GM23248 (cell line): Measurements from ENCODE around the gene CD68. TPM values are rescaled to one million over a fixed set of nuclear protein-coding genes. Genes with fewer than 3 reads are reported as not detected.

Source experiments
- DNase-seq: peaks from one replicate; pipeline ENCODE4 v3.0.0-alpha.2; 2015
- H2AFZ ChIP-seq: fragments of 200-600 bp; sonication (generic); 2 replicates; pipeline ENCODE4 v1.6.1; 2016; ENCODE audit warnings: antibody characterized with exemption
- H3F3A ChIP-seq: fragments of 200-600 bp; sonication (generic); 2 replicates; pipeline ENCODE4 v1.6.1; 2016; ENCODE audit warnings: mild to moderate bottlenecking, antibody characterized with exemption, mixed run types; ENCODE audit not compliant: insufficient read depth
- H3K27ac ChIP-seq: fragments of 200-600 bp; sonication (generic); 2 replicates; pipeline ENCODE4 v1.5.1; 2016; ENCODE audit warnings: mild to moderate bottlenecking
- H3K27me3 ChIP-seq: fragments of 200-600 bp; sonication (generic); replicated peaks from 2 replicates; pipeline ENCODE4 v1.6.1; 2016; ENCODE audit warnings: mild to moderate bottlenecking; ENCODE audit not compliant: insufficient read depth
- H3K36me3 ChIP-seq: fragments of 200-600 bp; sonication (generic); 2 replicates; pipeline ENCODE4 v1.6.1; 2016; ENCODE audit warnings: low read depth, mild to moderate bottlenecking
- H3K4me1 ChIP-seq: fragments of 200-600 bp; sonication (generic); 2 replicates; pipeline ENCODE4 v1.6.1; 2016; ENCODE audit warnings: mild to moderate bottlenecking; ENCODE audit not compliant: insufficient read depth
- H3K4me2 ChIP-seq: fragments of 200-600 bp; sonication (generic); one replicate; pipeline ENCODE4 v1.6.1; 2016; ENCODE audit warnings: mild to moderate bottlenecking; ENCODE audit not compliant: unreplicated experiment
- H3K4me3 ChIP-seq: fragments of 200-600 bp; sonication (generic); 2 replicates; pipeline ENCODE4 v1.5.1; 2016; ENCODE audit warnings: mild to moderate bottlenecking
- H3K79me2 ChIP-seq: fragments of 200-600 bp; sonication (generic); 2 replicates; pipeline ENCODE4 v1.6.1; 2016; ENCODE audit warnings: mild to moderate bottlenecking; ENCODE audit not compliant: insufficient read depth
- H3K9ac ChIP-seq: fragments of 200-600 bp; sonication (generic); 2 replicates; pipeline ENCODE4 v1.6.1; 2016; ENCODE audit warnings: mild to moderate bottlenecking
- H3K9me2 ChIP-seq: fragments of 200-600 bp; sonication (generic); 2 replicates; pipeline ENCODE4 v1.6.1; 2016; ENCODE audit warnings: mixed run types, mild to moderate bottlenecking, moderate library complexity; ENCODE audit not compliant: insufficient read depth
- H3K9me3 ChIP-seq: fragments of 200-600 bp; sonication (generic); one replicate; pipeline ENCODE4 v1.6.1; 2017; ENCODE audit warnings: low read depth
- H4K20me1 ChIP-seq: fragments of 200-600 bp; sonication (generic); 2 replicates; pipeline ENCODE4 v1.6.0; 2016; ENCODE audit not compliant: insufficient read depth
- EZH2 ChIP-seq: fragments of 200-600 bp; sonication (generic); IDR thresholded peaks from 2 replicates; pipeline ENCODE4 v1.6.1; 2018; ENCODE audit warnings: antibody characterized with exemption, mild to moderate bottlenecking; ENCODE audit not compliant: insufficient read depth, poor library complexity, severe bottlenecking
- EZH2phosphoT487 ChIP-seq: fragments of 200-600 bp; sonication (generic); IDR thresholded peaks from 2 replicates; pipeline ENCODE4 v1.6.1; 2018; ENCODE audit warnings: antibody characterized with exemption, moderate library complexity, mild to moderate bottlenecking, low read depth; ENCODE audit not compliant: insufficient read depth
- WGBS, 2 experiments: methylation state at CpG; one replicate each; pipeline ENCODE4 v1.1.6; 2015 to 2017; ENCODE audit warnings: low lambda C conversion rate in 2 of 2, low coverage in 1 of 2; ENCODE audit errors: missing lambda C conversion rate in 2 of 2; 5-methylcytosine and 5-hydroxymethylcytosine counted together
- in situ Hi-C: fragments of 300-500 bp; cut with MboI; formaldehyde crosslinking; loops from 2 replicates; pipeline ENCODE4 v1.15.0; 2020
- polyA plus RNA-seq: library from polyadenylated mRNA; unstranded; fragments of >200 nt; fragmentation: Nextera tagmentation; extraction: Ambion mirVana; gene quantifications from 2 replicates; pipeline ENCODE4 v1.2.1, GENCODE V29; 2016
- total RNA-seq: library from RNA; depleted of rRNA; stranded (reverse); fragments of >200 nt; shearing (Covaris generic); gene quantifications from 2 replicates; pipeline ENCODE4 v1.2.3, GENCODE V29; 2014

The CD68 gene
- total and polyA plus RNA-seq, 2 experiments from 2014 or later = 55.0 to 84.5 TPM

DNA sequence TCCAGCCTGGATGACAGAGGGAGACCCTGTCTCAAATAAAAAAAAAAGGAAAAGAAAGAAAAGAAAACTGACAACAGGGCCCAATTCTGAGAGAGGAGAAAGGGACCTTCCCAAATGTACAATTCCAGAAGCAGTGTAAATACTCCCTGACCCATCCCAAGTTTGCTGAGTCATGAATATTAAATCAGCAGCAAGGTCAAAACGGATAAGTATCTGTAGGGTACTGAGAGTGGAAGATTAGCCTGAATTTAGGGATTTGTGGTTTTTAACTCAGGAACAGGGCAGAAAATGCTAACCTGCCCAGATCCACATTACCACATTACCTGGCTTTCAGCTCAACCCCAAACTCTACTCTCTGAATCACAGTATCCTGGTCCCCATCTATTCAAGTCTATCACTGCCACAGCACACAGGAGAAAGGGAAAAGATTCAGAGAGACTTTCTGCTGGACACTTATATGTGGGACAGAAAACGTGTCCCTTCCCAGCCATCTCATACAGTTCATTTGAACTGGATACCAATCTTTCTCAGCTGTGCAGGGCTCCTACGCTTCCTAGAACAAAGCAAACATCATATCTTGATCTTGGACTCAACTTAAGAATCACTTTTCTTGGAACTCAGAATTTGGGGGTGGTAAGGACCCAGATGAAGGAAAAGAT lies 32.3 kb downstream of the CD68 start:
- no peak for DNase-seq
- TF ChIP-seq EZH2 = no peak
- no peak for TF ChIP-seq EZH2phosphoT487
- Histone ChIP-seq H3K79me2 (peaks cover 76% of the 10 kb centered on the region), H3K9me3 (no peaks in the 10 kb centered on the region), H3K36me3 (0 out of 2 replicates have a peak, but pooled peaks cover 9% of the 10 kb centered on the region), H3K4me1 (peaks cover 26% of the 10 kb centered on the region), H3K4me2 (peak overlapping the region; percentile 51), H4K20me1 (no peaks in the 10 kb centered on the region; the same call in 1 of the 2 replicates), H3K4me3 (peak overlapping the region; percentile 40), H3K27ac (no peak overlapping the region), H3K27me3 (no peaks in the 10 kb centered on the region), H3F3A (0 out of 2 replicates have a peak, but pooled peaks cover 6% of the 10 kb centered on the region), H2AFZ (no peak overlapping the region), H3K9me2 (no peaks in the 10 kb centered on the region), H3K9ac (peak overlapping the region; percentile 25; the same call in 1 of the 2 replicates)
- in situ Hi-C loops = no loop called here
- WGBS, 2 experiments = 92% methylated on average over 3 of the region's 3 CpGs

DNA sequence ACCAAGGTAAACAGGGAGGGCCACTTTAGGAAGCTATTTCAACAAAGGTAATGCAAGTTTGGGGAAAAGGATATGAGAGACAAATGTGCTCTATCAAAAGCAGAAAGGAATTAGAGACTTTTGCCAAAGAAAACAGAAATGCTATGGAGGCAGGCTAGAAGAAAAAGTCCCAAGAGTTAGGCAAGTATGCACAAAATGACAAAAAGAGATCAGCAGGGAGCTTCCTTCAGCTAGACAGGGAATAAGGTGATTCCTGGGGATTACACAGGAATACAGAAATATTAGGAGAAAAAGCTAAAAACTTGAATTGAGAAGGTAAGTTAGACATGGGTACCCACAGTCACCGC lies 32.8 kb downstream of the CD68 start:
- 96 to 100% methylated on average over 1 of the region's 1 CpG for WGBS, 2 experiments

GRCh38 chr17:7613769-7614424 lies 34.5 kb downstream of the CD68 start:
- H3F3A ChIP-seq = 0 out of 2 replicates have a peak, but pooled peaks cover 6% of the 10 kb centered on the region
- peak overlapping the region; percentile 82 for H3K27ac ChIP-seq
- H3K36me3 ChIP-seq = 0 out of 2 replicates have a peak, but pooled peaks cover 9% of the 10 kb centered on the region
- peak overlapping the region; percentile 72 for H2AFZ ChIP-seq
- no peaks in the 10 kb centered on the region for H3K9me2 ChIP-seq
- H3K4me3 ChIP-seq = peak overlapping the region; percentile 85
- DNase-seq = peak; percentile 68
- peaks cover 55% of the 10 kb centered on the region for H3K79me2 ChIP-seq
- H3K4me1 ChIP-seq = peaks cover 26% of the 10 kb centered on the region
- H3K4me2 ChIP-seq = peak overlapping the region; percentile 99
- no peaks in the 10 kb centered on the region for H3K27me3 ChIP-seq
- TF ChIP-seq EZH2 (no peak), EZH2phosphoT487 (no peak)
- peak overlapping the region; percentile 91 for H3K9ac ChIP-seq
- WGBS, 2 experiments = 1 to 3% methylated on average over 19 to 20 of the region's 20 CpGs
- in situ Hi-C loops = no loop called here
- H4K20me1 ChIP-seq = no peaks in the 10 kb centered on the region; the same call in 1 of the 2 replicates
- no peaks in the 10 kb centered on the region for H3K9me3 ChIP-seq

More for the DNA sequence above, 32.8 kb downstream of the CD68 start:
- H3K79me2 ChIP-seq = peaks cover 71% of the 10 kb centered on the region
- peak overlapping the region; percentile 51 for H3K4me2 ChIP-seq
- no peak overlapping the region for H3K27ac ChIP-seq
- in situ Hi-C loops = no loop called here
- DNase-seq = no peak
- H3K9ac ChIP-seq = peak overlapping the region; percentile 25; the same call in 1 of the 2 replicates
- no peaks in the 10 kb centered on the region for H3K9me2 ChIP-seq
- H3K4me3 ChIP-seq = peak overlapping the region; percentile 40
- no peaks in the 10 kb centered on the region for H3K9me3 ChIP-seq
- H4K20me1 ChIP-seq = no peaks in the 10 kb centered on the region; the same call in 1 of the 2 replicates
- TF ChIP-seq EZH2 (no peak), EZH2phosphoT487 (no peak)
- no peak overlapping the region for H2AFZ ChIP-seq
- no peaks in the 10 kb centered on the region for H3K27me3 ChIP-seq
- peaks cover 26% of the 10 kb centered on the region for H3K4me1 ChIP-seq
- H3K36me3 ChIP-seq = 0 out of 2 replicates have a peak, but pooled peaks cover 9% of the 10 kb centered on the region
- 0 out of 2 replicates have a peak, but pooled peaks cover 6% of the 10 kb centered on the region for H3F3A ChIP-seq

- Histone ChIP-seq H3K9ac (peak within 1 kb of the TSS; percentile 91), H3K36me3 (0 out of 2 replicates have a peak, but pooled peaks cover 9% of the 10 kb centered on the region), H3K79me2 (peaks cover 47% of the 10 kb centered on the region), H2AFZ (peak within 1 kb of the TSS; percentile 96), H3F3A (0 out of 2 replicates have a peak, but pooled peaks cover 6% of the 10 kb centered on the region), H4K20me1 (no peaks in the 10 kb centered on the region; the same call in 1 of the 2 replicates), H3K4me1 (peaks cover 26% of the 10 kb centered on the region), H3K27me3 (no peaks in the 10 kb centered on the region), H3K9me3 (no peaks in the 10 kb centered on the region), H3K4me3 (peak within 1 kb of the TSS; percentile 85), H3K4me2 (peak within 1 kb of the TSS; percentile 99), H3K9me2 (no peaks in the 10 kb centered on the region), H3K27ac (peak within 1 kb of the TSS; percentile 82)
- in situ Hi-C loops = no loop called here
- DNase-seq = peak; percentile 100
- TF ChIP-seq EZH2 = no peak
- 1 to 2% methylated on average over 51 to 59 of the region's 93 CpGs for WGBS, 2 experiments
These were observed 35.2 kb downstream of the CD68 start, which contains the start of gene FXR2 for GRCh38 chr17:7614425-7615264. TSS of gene FXR2 (minus strand) at chr17:7614897. CDS start at chr17:7614532, 365 bp downstream.
